ENCODE measurements around the gene ITCH.

ITCH gene

DNA sequence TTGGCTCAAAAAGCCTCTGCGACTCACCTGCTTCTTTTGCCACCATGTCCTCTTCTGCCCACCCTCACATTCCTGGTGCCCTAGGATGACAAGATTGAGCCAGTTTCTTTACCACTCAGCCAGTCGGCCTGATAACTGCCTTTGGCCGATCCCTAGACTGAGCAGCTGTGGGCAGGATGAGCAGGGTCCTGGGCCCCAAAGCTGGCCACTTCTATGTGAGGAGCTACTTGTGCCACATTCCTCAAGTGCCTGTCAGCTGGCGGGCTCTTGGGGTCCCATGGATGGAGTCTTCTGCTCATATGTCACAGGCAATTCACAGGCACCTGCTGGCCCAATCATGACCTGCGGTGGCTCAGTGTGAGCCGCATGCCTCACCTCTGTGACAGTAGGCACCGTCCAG is 169.7 kb downstream of the ITCH start:
- DNase-seq (ENCODE audit: low spot score), result no peak

DNA sequence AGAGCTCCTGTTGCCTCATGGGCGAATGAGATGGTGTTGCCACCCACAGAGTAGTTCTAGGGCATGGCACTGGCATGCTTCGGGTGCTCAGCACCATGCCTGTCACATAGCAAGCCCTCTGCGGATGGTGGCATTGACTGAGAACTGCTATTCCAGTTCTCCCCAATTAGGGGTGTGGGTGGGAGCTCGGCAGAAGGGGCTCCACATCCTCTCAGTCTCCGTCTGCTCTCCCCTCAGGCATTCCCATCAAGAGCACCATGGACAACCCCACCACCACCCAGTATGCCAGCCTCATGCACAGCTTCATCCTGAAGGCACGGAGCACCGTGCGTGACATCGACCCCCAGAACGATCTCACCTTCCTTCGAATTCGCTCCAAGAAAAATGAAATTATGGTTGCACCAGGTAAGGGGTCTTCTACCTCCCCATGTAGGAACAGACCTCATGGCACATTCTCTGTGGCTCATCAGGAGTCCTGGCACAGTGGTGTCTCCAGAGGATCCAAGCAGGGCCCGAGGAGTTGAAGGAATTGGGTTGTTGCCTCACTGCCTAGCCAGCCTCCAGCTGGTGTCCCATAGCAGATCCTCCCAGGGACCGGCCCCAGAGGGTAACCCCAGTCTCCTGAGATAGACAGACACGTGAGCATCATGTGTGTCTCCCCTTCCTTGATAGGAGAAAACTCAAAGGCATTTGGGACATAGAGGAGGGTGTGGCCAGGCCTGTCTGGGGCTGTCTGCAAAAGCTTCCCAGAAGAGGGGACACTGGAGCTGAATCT is 171.5 kb downstream of the ITCH start:
- DNase-seq (ENCODE audit: low spot score), result no peak

DNA sequence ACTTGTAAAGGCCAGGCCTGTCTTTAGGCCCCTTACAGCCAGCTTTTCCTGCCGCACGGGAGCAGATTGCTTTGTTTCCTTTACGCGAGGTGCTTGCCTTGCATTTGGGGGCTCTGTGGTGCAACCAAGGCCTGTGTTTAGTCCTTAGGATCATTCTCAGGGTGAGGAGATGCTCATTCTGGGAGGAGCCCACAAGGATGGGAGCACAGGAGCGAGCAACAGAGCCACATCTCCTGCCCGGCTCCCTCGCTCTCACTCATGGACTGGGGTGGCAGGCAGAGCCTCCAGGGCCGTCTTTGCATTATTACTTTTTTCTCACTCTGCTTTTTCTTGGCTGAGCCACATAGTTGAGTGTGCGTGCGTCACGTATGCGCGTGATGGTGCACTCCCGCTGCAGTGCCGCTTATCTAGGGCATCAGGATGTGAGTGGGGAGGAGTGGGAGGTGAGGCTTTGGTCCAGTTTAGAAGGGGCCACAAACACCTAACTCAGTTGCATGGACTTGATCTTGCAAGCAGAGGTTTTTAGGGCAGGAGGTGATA is 172.3 kb downstream of the ITCH start:
- DNase-seq (ENCODE audit: low spot score), result no peak

DNA sequence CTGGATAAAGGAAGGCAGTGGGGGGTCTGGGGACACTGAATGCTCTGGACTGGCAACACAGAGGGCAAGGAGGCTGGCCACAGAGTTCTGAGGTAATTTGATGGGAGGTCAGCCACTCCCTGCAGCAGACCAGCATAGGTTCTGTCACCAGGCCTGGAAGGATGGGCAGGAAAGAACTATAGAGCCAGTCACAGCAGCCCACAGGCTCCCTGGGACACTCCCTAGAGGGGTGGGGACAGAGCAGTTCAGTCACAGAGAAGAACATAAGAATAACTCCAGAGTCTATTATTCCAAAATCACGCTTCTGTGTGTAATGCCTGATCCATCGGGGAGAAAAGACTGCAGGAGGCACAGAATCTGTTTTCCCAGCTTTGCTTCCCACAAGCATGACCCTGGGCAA is 172.8 kb downstream of the ITCH start:
- DNase-seq (ENCODE audit: low spot score), result no peak

DNA sequence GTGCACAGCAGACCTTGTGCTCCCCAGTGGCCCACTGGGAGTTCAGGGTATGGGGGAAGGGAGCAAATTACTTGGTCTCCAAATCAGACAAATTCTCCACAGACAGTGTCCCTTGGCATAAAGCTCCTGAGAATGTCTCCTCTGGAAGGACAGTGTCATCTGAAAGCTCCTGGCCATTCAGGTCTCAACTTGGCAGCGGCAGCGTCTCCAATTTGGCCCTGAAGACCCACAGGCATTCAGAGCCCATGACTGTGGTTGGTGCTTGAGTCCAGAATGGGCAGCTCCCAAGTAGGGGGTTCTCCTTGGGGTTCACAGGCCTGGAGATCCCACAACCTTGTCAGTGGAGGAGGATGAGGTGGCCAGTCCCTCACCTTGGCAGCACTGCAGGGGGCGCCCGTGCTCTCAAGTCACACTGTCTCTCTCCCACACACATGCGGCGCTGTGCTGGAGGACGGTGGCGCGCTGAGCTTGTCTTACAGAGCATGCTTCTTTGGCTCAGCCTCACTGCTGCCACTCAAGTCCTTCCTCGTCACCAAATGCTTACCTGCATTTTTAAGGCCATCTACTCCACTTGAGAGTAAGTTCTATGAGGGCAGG is 173.8 kb downstream of the ITCH start:
- peak; percentile 49 for DNase-seq (ENCODE audit: low spot score)

DNA sequence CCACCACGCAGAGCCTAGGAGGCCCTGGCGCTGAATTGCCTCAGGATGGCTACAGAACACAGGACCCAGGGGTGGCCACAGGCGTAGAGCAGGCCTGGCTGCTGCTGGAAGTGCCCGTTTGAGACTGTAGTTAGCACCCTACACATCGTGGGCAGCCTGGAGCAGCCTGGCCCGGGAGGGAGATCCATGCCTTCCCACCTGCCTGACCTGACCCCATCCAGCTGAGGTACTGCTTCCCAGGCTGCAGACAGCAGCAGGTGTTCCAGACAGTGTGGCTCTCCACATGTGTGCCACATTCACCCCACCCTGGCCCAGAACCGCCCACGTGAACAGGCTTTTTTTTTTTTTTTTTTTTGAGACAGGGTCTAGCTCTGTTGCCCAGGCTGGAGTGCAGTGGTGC is 174.6 kb downstream of the ITCH start:
- DNase-seq (ENCODE audit: low spot score), result no peak

DNA sequence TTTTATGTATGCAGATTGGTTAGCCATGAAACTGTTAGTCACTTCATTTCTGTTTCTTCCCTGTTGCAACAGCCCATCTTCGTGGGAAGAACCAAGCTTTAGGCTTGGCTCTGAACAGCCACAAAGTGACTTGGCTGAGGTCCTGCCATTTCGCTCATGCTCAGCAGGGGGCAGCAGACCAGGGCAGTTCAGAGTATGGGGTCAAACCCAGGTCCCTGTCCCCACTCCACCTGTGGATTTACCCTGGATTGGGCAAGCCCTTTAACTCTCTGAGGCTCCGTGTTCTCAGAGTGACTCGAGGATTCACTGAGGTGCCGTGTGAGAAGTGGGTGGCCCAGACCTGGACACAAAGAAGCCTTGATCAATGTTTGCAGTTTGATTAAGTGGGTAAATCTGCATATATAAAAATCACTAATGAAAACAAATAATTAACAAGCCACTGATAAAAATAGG is 175.6 kb downstream of the ITCH start:
- DNase-seq (ENCODE audit: low spot score), result peak; percentile 68

DNA sequence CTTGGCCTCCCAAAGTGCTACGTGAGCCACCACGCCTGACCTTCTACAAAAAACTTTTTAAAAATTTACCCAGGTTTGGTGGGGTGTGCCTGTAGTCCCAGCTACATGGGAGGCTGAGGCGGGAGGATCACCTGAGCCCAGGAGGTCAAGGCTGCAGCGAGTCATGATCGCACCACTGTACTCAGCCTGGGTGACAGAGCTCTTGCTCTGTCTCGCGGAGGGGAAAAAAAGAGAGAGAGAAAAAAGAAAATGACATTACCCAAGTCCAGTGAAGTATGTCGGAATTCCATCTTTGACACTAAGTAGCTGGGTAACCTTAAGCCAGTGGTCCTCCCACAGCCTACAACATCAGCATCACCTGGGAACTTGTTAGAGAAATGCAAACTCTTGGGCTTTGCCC is 176.7 kb downstream of the ITCH start:
- no peak for DNase-seq (ENCODE audit: low spot score)

DNA sequence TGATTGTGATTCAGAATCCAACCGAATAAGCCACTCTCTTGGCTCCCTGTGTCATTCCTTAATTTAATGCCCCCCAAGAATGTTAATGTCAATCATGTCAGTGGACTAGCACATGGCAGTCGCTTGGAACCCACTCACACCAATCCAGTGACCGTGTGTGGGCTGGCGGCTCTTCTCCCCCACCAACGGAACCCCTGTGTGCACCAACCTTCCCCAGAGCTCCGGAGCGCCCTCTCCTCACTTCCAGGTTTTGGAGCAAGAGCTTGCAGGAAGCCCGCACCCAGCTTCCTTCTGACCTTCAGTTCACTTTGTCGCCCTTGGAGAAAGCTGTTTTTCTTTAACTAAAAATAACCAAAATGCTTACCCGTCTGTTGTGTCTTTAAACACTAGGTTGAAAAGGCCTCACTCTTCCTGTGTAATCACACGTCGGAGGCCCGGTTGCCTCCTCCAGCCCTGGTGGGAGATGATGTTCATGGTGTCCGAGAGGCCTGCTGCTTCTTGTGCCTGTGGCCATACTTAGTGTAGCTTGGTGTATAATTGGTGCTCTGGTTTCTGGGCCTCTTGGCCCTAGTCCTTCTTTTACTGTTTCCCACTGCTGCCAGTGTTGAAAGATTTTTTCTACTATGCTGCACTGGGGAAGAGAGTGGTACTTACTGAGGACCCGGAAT is 177.7 kb downstream of the ITCH start:
- no peak for DNase-seq (ENCODE audit: low spot score)

DNA sequence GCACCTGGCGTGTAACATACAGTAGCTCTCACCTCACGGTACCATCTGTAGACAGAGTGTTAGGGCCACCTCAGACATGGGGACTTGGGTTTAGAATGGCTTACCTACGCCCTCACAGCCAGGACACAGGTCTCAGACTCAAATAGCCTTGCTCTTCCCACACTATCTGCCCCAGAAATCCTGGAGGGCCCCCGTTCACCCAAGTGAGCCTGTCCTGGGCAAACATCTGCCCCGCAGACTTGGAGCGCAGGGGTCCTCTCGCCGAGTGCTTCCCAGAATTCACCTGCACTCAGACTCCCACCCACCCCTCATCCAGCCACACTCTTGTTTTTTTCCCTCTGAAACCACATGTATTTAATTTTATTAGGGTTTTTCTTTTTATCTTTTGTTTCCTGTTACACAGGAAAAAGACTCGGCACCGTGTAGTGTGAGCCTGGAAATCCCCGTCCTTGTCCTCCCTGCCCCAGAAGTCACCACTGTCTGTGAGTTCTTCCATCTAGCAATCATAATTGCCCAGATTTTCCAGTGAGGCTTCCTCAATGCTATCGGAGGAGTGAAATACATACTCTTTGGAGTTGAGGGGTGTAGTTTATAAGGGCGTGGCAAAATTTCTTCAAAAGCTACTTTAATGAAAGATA is 178.3 kb downstream of the ITCH start:
- DNase-seq (ENCODE audit: low spot score), result no peak

DNA sequence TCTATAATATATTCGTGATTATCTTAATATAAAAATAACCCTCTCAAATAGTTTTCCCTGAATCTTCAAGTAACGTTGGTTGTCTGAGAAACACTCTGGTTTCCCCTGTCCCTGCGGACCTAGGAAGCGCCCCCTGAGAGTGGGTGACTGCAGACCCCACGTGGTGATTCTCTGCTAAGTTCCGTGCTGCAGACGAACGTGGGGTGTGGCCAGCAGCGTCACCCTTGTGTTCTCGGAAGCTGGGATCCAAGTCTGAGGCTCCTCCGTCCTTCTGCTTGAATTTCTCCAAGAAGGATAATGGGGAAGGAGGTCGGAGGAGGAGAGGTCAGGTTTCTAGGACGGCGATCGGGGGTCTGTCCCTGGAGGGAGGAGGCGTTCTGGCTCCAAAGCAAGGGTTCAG is 178.8 kb downstream of the ITCH start:
- DNase-seq (ENCODE audit: low spot score), result no peak

DNA sequence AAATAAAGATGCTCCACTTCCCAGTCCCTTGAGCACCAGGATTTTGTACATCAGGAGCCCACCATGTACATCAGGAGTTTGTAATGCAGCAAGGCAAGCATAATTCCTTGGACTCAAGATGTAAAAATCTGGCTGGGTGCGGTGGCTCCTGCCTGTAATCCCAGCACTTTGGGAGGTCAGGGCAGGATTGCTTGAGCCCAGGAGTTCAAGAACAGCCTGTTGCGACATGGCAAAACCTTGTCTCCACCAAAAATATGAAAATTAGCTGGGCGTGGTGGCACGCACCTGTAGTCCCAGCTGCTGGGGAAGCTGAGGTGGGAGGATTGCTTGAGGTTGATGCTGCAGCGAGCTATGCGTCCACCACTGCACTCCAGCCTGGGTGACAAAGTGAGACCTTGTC is 179.4 kb downstream of the ITCH start:
- DNase-seq (ENCODE audit: low spot score), result no peak

DNA sequence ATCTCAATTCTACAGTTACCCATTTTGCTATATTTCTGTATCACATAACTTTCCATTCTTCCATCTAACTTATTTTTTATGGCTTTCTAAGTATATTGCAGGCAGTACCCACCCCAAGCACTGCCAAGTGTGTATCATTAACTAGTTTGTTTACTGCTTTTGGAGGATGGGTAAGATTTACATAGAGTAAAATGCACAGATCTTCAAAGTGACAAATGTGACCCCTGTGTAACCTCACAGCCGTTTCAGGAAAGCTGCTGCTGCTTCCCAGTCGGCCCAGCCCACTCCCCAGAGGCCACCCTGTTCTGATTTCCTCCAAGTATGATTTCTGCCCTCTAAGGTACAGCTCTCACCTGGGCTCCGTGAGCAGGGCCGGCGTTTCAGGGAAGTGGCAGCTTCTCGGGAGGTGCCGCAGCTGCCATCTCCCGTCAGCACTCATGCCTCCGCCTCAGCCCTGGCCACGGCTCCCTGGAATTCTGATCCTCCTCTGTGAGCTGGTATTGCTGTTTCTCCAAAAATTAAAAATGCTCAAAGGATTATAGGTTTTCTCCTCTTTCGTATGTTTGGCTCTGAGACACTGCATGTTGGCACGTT is 180.5 kb downstream of the ITCH start:
- DNase-seq (ENCODE audit: low spot score), result no peak

DNA sequence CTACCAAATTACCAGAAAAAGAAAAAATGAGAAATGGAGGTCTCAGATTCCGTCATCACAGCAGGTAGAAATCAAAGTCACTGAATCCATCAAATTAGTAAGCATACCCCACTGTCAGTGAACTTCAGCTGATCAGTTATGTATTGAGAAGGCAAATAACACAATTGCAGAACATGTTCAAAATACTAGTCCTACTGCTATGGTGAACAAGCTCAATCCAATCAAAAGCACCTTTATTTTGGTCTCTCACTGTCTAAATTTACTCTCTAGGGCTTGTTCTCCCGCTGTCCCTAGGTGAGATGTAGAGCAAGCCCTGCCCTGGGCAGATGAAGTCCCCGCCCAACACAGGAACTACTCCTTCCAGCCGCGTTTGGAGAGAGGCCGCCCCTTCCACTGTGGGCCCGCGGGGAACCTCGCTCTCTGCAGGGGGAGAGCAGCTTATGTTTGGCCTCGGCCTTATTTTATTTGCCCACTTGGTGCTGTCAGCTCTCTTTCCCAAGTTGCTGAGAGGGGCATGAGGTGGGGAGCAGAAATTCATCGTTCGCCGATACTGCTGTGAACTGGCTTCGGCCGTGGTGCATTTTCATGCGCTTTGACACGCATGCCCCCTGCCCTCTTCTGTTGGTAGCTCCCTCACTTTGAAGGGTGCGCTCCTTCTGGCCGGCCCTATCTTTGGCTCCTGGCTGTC is 181.2 kb downstream of the ITCH start:
- DNase-seq (ENCODE audit: low spot score), result no peak

DNA sequence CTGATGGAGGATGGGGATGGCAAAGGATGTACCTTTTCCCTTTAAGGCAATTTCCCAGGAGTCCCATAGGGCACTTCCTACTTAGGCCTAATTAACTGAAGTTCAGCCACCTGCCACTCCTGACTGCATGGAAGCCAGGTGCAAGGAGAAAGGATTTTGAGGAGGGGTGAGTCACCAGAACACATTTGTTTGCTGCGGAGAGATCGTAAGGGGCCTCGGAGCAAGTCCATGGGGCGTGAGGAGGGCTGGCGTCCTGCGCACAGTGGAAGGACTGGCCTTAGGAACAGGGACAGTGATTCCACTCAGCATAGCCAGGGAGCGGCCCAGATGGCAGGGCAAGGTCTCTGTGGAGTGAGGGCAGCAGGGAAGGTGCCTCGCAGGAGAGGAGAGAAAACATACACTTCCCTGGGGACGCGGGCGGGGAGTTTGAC is 183.7 kb downstream of the ITCH start:
- no peak for DNase-seq (ENCODE audit: low spot score)

DNA sequence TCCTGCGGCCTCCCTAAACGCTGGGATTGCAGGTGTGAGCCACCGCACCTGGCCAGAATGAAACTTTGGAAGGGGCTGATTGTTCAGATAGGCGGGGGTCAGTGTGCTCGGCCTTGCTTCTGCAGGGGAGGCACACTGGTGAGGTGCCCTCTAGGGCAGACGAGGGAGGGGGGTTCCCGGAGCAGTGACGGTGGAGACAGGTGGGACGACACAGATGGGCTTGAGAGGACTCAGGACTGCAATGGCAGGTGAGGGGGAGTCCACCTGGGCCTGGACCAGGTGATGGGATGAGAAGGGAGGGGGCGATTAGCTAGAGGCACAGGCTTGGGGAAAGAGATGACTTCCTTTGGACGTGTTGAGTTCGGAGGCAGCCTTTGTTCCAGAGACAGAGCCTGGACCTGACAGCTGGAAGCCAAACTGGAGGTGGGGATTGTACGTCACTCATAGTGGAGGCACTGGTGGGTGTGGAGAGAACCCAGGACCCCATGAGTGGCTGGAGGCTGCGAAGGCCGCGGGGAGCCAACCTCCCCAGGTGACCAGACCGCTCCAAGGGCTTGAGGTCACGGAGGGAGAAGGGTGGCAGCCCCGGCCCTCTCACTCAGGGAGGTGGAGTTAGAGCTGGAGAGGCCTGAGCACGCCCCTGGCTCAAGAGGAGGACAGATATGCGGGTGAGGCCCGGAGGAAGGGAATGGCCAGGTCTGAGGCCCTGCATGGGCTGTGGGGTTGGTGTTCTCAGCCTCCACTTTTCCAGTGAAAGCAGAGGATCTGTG is 185.0 kb downstream of the ITCH start:
- DNase-seq (ENCODE audit: low spot score), result no peak

DNA sequence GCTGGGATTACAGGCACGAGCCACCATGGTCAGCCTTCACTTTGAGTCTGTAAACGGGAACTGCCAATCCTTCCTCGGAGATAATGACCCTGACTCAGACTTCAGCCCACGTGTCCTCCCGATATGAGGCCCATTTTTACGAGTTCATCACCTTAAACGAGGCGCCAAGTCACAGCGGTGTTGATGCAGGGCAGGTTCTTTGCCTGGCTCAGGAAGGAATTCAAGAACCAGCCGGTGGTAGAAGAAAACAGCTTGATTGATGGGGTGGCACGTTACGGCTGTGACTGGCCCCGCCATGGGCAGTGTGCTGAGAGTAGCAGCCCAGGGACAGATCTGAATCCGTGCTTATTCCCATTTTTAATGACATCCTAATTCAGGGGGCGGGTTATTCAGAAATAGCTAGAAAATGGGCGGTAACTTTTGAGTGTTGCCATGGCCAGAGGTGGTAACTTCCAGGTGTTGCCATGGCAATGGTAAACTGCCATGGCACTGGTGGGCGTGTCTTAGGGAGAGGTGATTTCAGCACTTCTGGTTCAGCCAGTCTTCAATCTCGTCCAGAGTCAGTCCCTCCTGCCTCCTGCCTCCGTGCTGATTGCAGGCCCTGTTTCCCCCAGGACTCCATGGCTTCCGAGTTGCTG is 186.3 kb downstream of the ITCH start:
- peak; percentile 47 for DNase-seq (ENCODE audit: low spot score)

DNA sequence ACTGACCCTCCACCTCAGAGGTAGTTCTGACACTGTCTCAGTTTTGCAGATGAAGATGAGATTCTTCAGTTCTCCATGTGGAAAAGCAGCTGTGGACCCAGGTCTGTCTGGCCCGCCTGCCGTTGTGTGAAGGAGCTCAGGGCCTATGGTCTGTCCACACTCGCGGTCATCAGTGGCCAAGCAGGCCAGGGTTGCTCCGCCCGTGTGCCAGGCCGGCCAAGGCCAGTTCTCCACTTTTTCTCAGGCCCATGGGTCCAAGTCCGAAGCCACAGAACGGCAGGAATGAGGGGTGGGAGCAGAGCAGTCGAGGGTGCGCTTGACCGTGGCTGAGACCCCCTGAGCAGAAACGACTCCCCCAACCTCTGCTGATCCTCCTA is 186.8 kb downstream of the ITCH start:
- DNase-seq (ENCODE audit: low spot score), result no peak

DNA sequence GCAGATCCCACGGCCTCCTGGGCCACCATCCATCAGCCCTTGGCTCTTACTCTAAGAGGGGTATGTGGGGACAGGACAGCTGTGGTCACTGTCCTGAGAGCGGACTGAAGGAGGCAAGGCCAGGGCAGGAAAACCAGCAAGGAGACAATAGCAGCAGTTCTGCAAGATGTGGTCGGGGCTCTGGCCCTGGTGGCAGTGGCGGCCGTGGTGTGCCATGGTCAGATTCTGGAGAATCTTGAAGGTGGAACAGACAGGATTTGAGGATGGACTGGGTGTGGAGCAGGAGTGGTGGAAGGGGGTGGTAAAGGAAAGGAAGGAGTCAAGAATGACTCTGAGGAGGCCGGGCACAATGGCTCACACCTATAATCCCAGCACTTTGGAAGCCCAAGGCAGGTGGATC is 189.5 kb downstream of the ITCH start:
- DNase-seq (ENCODE audit: low spot score), result no peak

DNA sequence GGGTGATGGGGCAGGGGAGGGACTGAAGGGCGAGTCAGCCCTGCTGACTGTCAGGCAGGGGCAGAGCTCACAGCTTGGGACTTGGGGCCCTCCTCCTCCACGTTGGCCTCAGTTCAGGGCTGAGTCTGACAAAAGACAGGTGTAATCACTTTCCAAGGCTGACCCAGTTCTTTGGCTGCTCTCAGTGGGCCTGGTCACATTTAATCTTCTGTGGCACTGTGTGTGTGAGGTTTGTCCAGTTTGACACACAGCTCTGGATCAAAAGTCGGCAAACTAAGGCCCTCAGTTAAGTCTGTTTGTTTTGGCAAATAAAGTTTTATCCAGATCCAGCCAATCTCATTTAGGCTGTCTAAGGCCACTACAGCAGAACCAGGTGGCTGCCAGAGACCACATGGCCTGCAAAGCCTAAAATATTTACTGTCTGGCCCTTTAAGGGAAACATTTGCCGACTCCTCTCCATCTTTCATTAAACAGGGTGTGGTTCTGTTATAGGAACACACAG is 190.3 kb downstream of the ITCH start:
- no peak for DNase-seq (ENCODE audit: low spot score)
